Sigmoid colon (tissue), 4 donors: ENCODE results near the gene IRGC.

Source experiments
- EP300 ChIP-seq, 4 donors: sonication (generic); formaldehyde crosslinking; IDR thresholded peaks; one replicate each; pipeline ENCODE4 v1.6.1; 2017; ENCODE audit warnings: antibody characterized with exemption in 4 of 4
- POLR2A ChIP-seq, 2 donors: fragments of 450-650 bp; IDR thresholded peaks; one replicate each; pipeline ENCODE4 v1.6.1; 2016; ENCODE audit warnings: antibody characterized with exemption in 2 of 2, mild to moderate bottlenecking in 2 of 2, moderate library complexity in 2 of 2
- POLR2AphosphoS5 ChIP-seq, 4 donors: sonication (generic); formaldehyde crosslinking; IDR thresholded peaks; one replicate each; pipeline ENCODE4 v1.6.1; 2017; ENCODE audit warnings: antibody characterized with exemption in 4 of 4
- TF ChIP-seq, protein P1 (sequence below), 4 experiments: fragments of 450-650 bp in 3 of 4; fragments of 200-600 bp in 1 of 4; IDR thresholded peaks; one replicate each; pipeline ENCODE4 v1.5.1; 2016 to 2019; ENCODE audit warnings: antibody characterized with exemption in 4 of 4, mild to moderate bottlenecking in 3 of 4, moderate library complexity in 2 of 4

DNA sequence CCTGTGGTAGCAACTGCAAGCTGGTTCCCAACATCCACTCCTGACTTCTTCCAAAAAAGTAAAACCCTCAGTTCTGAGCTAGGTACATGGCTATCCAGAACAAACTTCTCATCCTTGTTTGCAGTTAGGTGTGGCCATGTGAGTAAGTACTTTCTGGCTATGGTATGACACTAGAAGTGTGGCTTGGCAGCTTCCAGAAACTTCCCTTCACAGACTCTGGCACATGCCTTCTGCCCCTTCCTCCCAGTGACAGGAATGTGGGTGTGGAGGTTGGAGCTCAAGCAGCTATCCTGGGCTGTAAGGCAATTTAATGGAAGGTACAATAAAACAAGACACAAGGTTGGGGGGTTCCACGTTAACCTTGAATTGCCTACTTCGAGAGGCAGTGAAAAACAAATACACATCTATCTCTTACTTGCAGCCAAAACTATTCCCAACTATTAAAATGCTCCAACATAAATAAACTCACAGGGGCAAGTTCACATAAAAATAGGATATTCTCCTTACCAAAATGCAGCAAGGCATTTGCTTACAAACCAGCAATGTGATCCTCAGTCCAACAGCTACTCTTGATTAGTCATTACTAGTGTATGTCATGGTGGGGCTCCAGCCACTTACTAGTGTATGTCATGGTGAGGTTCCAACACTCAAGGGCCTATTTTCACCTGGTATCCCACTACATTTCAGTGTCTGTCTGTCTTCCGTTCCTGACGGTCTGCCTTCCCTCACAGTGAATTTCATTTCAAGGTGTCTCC is 35.8 kb downstream of the IRGC start:
- TF ChIP-seq, protein P1, sequence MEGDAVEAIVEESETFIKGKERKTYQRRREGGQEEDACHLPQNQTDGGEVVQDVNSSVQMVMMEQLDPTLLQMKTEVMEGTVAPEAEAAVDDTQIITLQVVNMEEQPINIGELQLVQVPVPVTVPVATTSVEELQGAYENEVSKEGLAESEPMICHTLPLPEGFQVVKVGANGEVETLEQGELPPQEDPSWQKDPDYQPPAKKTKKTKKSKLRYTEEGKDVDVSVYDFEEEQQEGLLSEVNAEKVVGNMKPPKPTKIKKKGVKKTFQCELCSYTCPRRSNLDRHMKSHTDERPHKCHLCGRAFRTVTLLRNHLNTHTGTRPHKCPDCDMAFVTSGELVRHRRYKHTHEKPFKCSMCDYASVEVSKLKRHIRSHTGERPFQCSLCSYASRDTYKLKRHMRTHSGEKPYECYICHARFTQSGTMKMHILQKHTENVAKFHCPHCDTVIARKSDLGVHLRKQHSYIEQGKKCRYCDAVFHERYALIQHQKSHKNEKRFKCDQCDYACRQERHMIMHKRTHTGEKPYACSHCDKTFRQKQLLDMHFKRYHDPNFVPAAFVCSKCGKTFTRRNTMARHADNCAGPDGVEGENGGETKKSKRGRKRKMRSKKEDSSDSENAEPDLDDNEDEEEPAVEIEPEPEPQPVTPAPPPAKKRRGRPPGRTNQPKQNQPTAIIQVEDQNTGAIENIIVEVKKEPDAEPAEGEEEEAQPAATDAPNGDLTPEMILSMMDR (IDR thresholded peaks at IDR 0.05): no peak
- TF ChIP-seq POLR2A (IDR thresholded peaks at IDR 0.05) (no peak), POLR2AphosphoS5 (IDR thresholded peaks at IDR 0.05) (no peak), EP300 (IDR thresholded peaks at IDR 0.05) (no peak)
